GM12878 (cell line): ENCODE measurements around the gene RNF103. TPM values are rescaled to one million over a fixed set of nuclear protein-coding genes. Genes with fewer than 3 reads are reported as not detected.

Experiments used
- ATAC-seq: fragments of 200-7000 bp; cut with Tn5 transposase; 3 replicates; pipeline ENCODE4 v1.9.1; 2020; ENCODE audit warnings: mild to moderate bottlenecking, moderate library complexity
- BruUV-seq: library from RNA; stranded (reverse); fragments of 400-500 nt; replicated peaks from 2 replicates; lab custom pipeline; 2021; lab: Mats Ljungman, UMichigan
- CTCF ChIA-PET: fragments of 300-600 bp; sonication (Branson Sonifier 250); formaldehyde crosslinking; extraction: SDS; loops from one replicate; lab custom pipeline; 2021; ENCODE audit warnings: inconsistent platforms; lab: Yijun Ruan, JAX
- POLR2A ChIA-PET: fragments of 350-600 bp; formaldehyde crosslinking; extraction: SDS; loops from one replicate; lab custom pipeline; 2021; ENCODE audit warnings: inconsistent platforms; lab: Charles Lee
- RAD21 ChIA-PET: fragments of 300-600 bp; sonication (Branson Sonifier 250); formaldehyde crosslinking; loops from one replicate; lab custom pipeline; 2023; ENCODE audit warnings: antibody characterized with exemption; ENCODE audit not compliant: unreplicated experiment; lab: Charles Lee
- SMC1A ChIA-PET: fragments of 300-600 bp; sonication (Branson Sonifier 250); formaldehyde crosslinking; loops from one replicate; lab custom pipeline; 2023; ENCODE audit not compliant: unreplicated experiment, uncharacterized antibody; lab: Charles Lee
- DNase-seq: peaks from one replicate; pipeline ENCODE4 v3.0.0-alpha.2; 2011; ENCODE audit warnings: low read depth, low spot score
- FAIRE-seq: peaks from 3 replicates; lab custom pipeline; 2011; peaks lifted over from hg19 to GRCh38; lab: Jason Lieb, UNC
- H2AFZ ChIP-seq: 2 replicates; pipeline ENCODE4 v1.6.0; 2011; ENCODE audit warnings: low read depth, low read length, control low read depth; ENCODE audit not compliant: control insufficient read depth
- H3K27ac ChIP-seq: 2 replicates; pipeline ENCODE4 v1.5.1; 2011; ENCODE audit warnings: control low read depth; ENCODE audit not compliant: control insufficient read depth, insufficient read depth
- H3K27me3 ChIP-seq, 2 experiments: replicated peaks in 1 of 2; 2 replicates each; pipeline versions ENCODE4 v1.6.0 to v1.6.1; 2011; ENCODE audit warnings: low read length in 1 of 2; ENCODE audit not compliant: control insufficient read depth in 2 of 2, insufficient read depth in 2 of 2
- H3K36me3 ChIP-seq, 2 experiments: 2 replicates each; pipeline ENCODE4 v1.5.1; 2011; ENCODE audit warnings: low read length in 1 of 2; ENCODE audit not compliant: control insufficient read depth in 2 of 2, insufficient read depth in 2 of 2
- H3K4me1 ChIP-seq: 2 replicates; pipeline ENCODE4 v1.6.1; 2011; ENCODE audit warnings: mild to moderate bottlenecking, low read length, moderate library complexity, mixed read lengths; ENCODE audit not compliant: control insufficient read depth, insufficient read depth
- H3K4me2 ChIP-seq: 2 replicates; pipeline ENCODE4 v1.6.0; 2011; ENCODE audit warnings: control low read depth; ENCODE audit not compliant: control insufficient read depth, insufficient read depth
- H3K4me3 ChIP-seq: fragments of 200-600 bp; sonication (generic); 2 replicates; pipeline ENCODE4 v1.5.1; 2016
- H3K79me2 ChIP-seq: 2 replicates; pipeline ENCODE4 v1.6.0; 2011; ENCODE audit warnings: low read length; ENCODE audit not compliant: control insufficient read depth, insufficient read depth
- H3K9ac ChIP-seq: 2 replicates; pipeline ENCODE4 v1.8.0; 2011; ENCODE audit warnings: low read length, control low read depth, mixed read lengths; ENCODE audit not compliant: control insufficient read depth, insufficient read depth
- H3K9me3 ChIP-seq: replicated peaks from 3 replicates; pipeline ENCODE4 v1.5.1; 2011; ENCODE audit warnings: mild to moderate bottlenecking, low read length; ENCODE audit not compliant: control insufficient read depth, insufficient read depth
- H4K20me1 ChIP-seq: 2 replicates; pipeline ENCODE4 v1.6.0; 2011; ENCODE audit not compliant: control insufficient read depth, insufficient read depth
- ASH2L ChIP-seq: fragments of 300-600, 200-600 bp; sonication (generic); IDR thresholded peaks from 2 replicates; pipeline ENCODE4 v1.6.1; 2017; ENCODE audit warnings: low read depth, mild to moderate bottlenecking, borderline replicate concordance
- BCL3 ChIP-seq: IDR thresholded peaks from 2 replicates; pipeline ENCODE4 v1.6.1; 2011; ENCODE audit warnings: borderline replicate concordance, low read depth, mild to moderate bottlenecking, moderate library complexity, low read length; ENCODE audit not compliant: insufficient read depth, poor library complexity, severe bottlenecking
- CHD4 ChIP-seq: fragments of 200-600 bp; sonication (generic); IDR thresholded peaks from 2 replicates; pipeline ENCODE4 v1.6.1; 2016; ENCODE audit warnings: mild to moderate bottlenecking
- E2F4 ChIP-seq: IDR thresholded peaks from 2 replicates; pipeline ENCODE4 v1.6.1; 2012; ENCODE audit warnings: low read depth, low read length, improper control_type of control experiment
- ETV6 ChIP-seq, 2 experiments: fragments of 450-650 bp in 1 of 2; IDR thresholded peaks in 1 of 2; conservative IDR thresholded peaks in 1 of 2; 2 replicates each; pipeline ENCODE4 v1.6.1; 2014; ENCODE audit warnings: antibody characterized with exemption in 1 of 2, borderline replicate concordance in 1 of 2, low read depth in 1 of 2, mild to moderate bottlenecking in 1 of 2, moderate library complexity in 1 of 2
- FOXM1 ChIP-seq: IDR thresholded peaks from 2 replicates; pipeline ENCODE4 v1.6.1; 2012; ENCODE audit warnings: low read depth, mild to moderate bottlenecking, inconsistent platforms, low read length, moderate library complexity
- KAT2A ChIP-seq: conservative IDR thresholded peaks from 2 replicates; pipeline ENCODE4 v1.6.1; 2011; ENCODE audit warnings: low read depth, low read length; ENCODE audit not compliant: control insufficient read depth
- SIX5 ChIP-seq: IDR thresholded peaks from 2 replicates; pipeline ENCODE4 v1.6.1; 2011; ENCODE audit warnings: mild to moderate bottlenecking, low read depth, low read length, moderate library complexity; ENCODE audit not compliant: severe bottlenecking
- SRF ChIP-seq, 2 experiments: IDR thresholded peaks; 2 replicates each; pipeline ENCODE4 v1.6.1; 2011; ENCODE audit warnings: low read depth in 2 of 2, low read length in 2 of 2, mild to moderate bottlenecking in 1 of 2, moderate library complexity in 1 of 2
- ZBTB11 ChIP-seq: fragments of 450-650 bp; formaldehyde crosslinking; IDR thresholded peaks from 2 replicates; pipeline ENCODE4 v1.5.0; 2022; ENCODE audit warnings: mild to moderate bottlenecking, missing genetic modification characterization
- ZNF217 ChIP-seq: fragments of 450-650 bp; IDR thresholded peaks from 2 replicates; pipeline ENCODE4 v1.6.1; 2017; ENCODE audit warnings: antibody characterized with exemption, mild to moderate bottlenecking
- ZNF592 ChIP-seq: fragments of 450-650 bp; IDR thresholded peaks from 2 replicates; pipeline ENCODE4 v1.6.1; 2017; ENCODE audit warnings: mild to moderate bottlenecking, moderate library complexity
- in situ Hi-C: fragments of 300-500 bp; cut with MboI; formaldehyde crosslinking; loops from 9 replicates; pipeline ENCODE4 v1.14.3; 2018; ENCODE audit warnings: mixed read lengths
- intact Hi-C: fragments of 100-400 bp; cut with micrococcal nuclease; formaldehyde crosslinking; loops from one replicate; pipeline ENCODE4 v1.14.2; 2022; ENCODE audit not compliant: unreplicated experiment
- polyA plus RNA-seq, 11 experiments: library from polyadenylated mRNA; depleted of rRNA in 4 of 11; unstranded in 6 of 11; stranded (reverse) in 5 of 11; fragments of >200 nt; fragmentation: Nextera tagmentation in 4 of 11; fragmentation: Illumina TruSeq in 1 of 11; extraction: Ambion mirVana in 4 of 11; extraction: Trizol in 1 of 11; gene quantifications; 1 replicate in 1 of 11; 2 replicates in 10 of 11; pipeline versions ENCODE4 v1.2.1 to v1.2.3, GENCODE V29; 2011 to 2016; ENCODE audit warnings: inconsistent platforms in 2 of 11, missing spikeins in 2 of 11, low read depth in 1 of 11
- total RNA-seq, 4 experiments: library from RNA; depleted of rRNA in 3 of 4; stranded (reverse); fragments of >200 nt in 3 of 4; fragmentation: Illumina TruSeq in 1 of 4; extraction: Trizol in 1 of 4; gene quantifications; 2 replicates each; pipeline versions ENCODE4 v1.2.1 to v1.2.3, GENCODE V29; 2013 to 2021

The RNF103 gene
- total and polyA plus RNA-seq, 10 of the 15 experiments (the other 5 are each of a cell fraction or from before 2014, with no cell fraction given), result 2.4 to 11.0 (median 8.0) TPM

- TF ChIP-seq ZNF592, result no peak
Measured at GRCh38 chr2:86661333-86661732, 37.7 kb upstream of the RNF103 start (continued).

GRCh38 chr2:86650188-86650587 lies 26.5 kb upstream of the RNF103 start:
- no peaks in the 10 kb centered on the region for H3K4me1 ChIP-seq
- RAD21 ChIA-PET, result no interaction called here
- CTCF ChIA-PET, result no interaction called here
- intact Hi-C loops, result no loop called here
- H4K20me1 ChIP-seq, result no peaks in the 10 kb centered on the region
- FAIRE-seq (no peak), DNase-seq (no peak), ATAC-seq (no peak)
- in situ Hi-C loops, result no loop called here
- H3K9ac ChIP-seq, result no peak overlapping the region
- H3K4me2 ChIP-seq, result no peak overlapping the region
- SMC1A ChIA-PET, result interaction anchor here (1.8 kb wide), 1 partner anchor 16 kb away, joined by 3 read pairs; no protein-coding TSS in a partner anchor
- H3K27ac ChIP-seq, result no peak overlapping the region
- H3K9me3 ChIP-seq, result no peaks in the 10 kb centered on the region
- BruUV-seq, result no TSS peak
- H3K27me3 ChIP-seq, result no peaks in the 10 kb centered on the region
- POLR2A ChIA-PET, result no interaction called here
- no peak overlapping the region for H3K4me3 ChIP-seq
- no peaks in the 10 kb centered on the region for H3K36me3 ChIP-seq
- no peaks in the 10 kb centered on the region for H3K79me2 ChIP-seq
- H2AFZ ChIP-seq, result no peak overlapping the region
- no peak for TF ChIP-seq E2F4
- no peak for TF ChIP-seq ETV6 (conservative IDR thresholded peaks at IDR 0.05 in 1 of 2, IDR thresholded peaks at IDR 0.05 in 1 of 2; ENCODE audit: borderline replicate concordance in 1 of 2, low read depth in 1 of 2)
- TF ChIP-seq SIX5, result no peak
- no peak for TF ChIP-seq KAT2A
- no peak for TF ChIP-seq CHD4
- no peak for TF ChIP-seq ZBTB11 (CRISPR knock-in tag)
- no peak for TF ChIP-seq ZNF217
- no peak for TF ChIP-seq SRF (IDR thresholded peaks at IDR 0.05; ENCODE audit: low read depth in 2 of 2, low read length in 2 of 2)
- TF ChIP-seq ASH2L, result no peak
- TF ChIP-seq BCL3, result no peak
- TF ChIP-seq FOXM1, result no peak
